ENCODE measurements around the gene STT3B.

Gene STT3B

GRCh38 chr3:31521468-31521867 lies 11.3 kb upstream of the STT3B start:
- TF ChIP-seq ZFX (IDR thresholded peaks at IDR 0.05; ENCODE audit: borderline replicate concordance) (no peak), CTCF (IDR thresholded peaks at IDR 0.05) (no peak)
- H3K27ac ChIP-seq = no peak overlapping the region

DNA sequence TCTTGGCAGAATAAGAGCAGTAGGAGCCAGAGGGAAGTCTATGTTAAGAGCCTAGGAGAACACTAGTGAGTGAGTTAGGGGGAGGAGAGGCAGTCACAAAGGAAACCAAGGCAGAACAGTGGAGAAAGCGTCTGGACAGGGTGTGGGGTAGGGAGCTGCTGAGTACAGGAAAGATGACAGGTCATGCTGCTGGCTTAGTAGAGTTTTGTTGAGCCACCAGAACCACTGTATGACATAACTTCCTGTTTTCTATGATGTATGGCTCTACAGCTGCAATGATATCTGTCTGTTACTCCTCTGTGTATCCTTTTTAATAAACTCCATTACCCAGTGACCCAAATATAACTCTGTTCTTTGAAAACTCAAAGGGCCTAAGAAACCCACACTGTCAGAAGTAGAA lies 10.6 kb upstream of the STT3B start:
- TF ChIP-seq CTCF (IDR thresholded peaks at IDR 0.05) = no peak
- no peak for TF ChIP-seq ZFX (IDR thresholded peaks at IDR 0.05; ENCODE audit: borderline replicate concordance)
- no peak overlapping the region for H3K27ac ChIP-seq

- no peak for TF ChIP-seq ZFX (IDR thresholded peaks at IDR 0.05; ENCODE audit: borderline replicate concordance)
- TF ChIP-seq CTCF (IDR thresholded peaks at IDR 0.05) = no peak
- H3K27ac ChIP-seq = no peak overlapping the region
Observed at GRCh38 chr3:31523543-31523942, 9.2 kb upstream of the STT3B start.

DNA sequence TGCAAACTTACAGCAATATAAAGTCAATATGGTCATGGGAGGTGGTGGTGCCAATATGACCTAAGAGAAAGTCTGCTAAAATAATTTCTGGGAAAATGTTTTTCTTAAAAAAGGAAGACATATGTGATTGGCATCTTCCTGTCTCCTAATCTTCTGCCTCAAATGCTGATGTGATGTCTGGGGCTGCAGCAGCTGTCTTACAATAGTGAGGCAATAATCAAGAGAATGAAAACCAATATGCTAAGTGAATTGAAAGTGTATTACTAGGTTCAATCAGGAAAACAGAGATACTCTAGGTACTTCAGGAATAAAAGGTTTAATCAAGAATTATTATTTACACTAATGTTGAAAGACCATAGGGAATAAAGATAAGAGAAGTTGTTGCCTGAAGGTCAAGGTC lies 7.2 kb upstream of the STT3B start:
- H3K27ac ChIP-seq = no peak overlapping the region
- TF ChIP-seq CTCF (IDR thresholded peaks at IDR 0.05) (no peak), ZFX (IDR thresholded peaks at IDR 0.05; ENCODE audit: borderline replicate concordance) (no peak)

GRCh38 chr3:31529421-31529820 lies 3.3 kb upstream of the STT3B start:
- H3K27ac ChIP-seq = no peak overlapping the region
- no peak for TF ChIP-seq CTCF (IDR thresholded peaks at IDR 0.05)
- TF ChIP-seq ZFX (IDR thresholded peaks at IDR 0.05; ENCODE audit: borderline replicate concordance) = no peak

- TF ChIP-seq ZFX (IDR thresholded peaks at IDR 0.05; ENCODE audit: borderline replicate concordance) (no peak), CTCF (IDR thresholded peaks at IDR 0.05) (no peak)
- no peak overlapping the region for H3K27ac ChIP-seq
Observed at GRCh38 chr3:31530039-31530959, 2.4 kb upstream of the STT3B start.

DNA sequence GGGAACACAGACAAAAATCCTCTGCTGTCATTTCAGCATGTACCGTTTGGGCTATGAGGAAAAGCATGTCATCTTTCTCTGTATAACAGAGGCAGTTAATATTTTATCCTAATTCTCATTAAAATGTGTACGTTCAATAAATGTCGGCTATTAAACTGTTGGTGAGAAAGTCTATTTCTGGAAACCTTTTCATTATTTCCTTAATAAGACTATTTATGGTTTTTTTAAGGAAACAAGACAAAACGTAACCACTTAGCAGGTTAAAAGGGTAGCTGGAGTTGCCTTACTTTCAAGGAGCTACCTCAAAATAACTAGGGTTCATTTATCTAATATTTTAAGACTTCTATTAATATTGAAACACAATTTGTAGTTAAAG lies 1.8 kb upstream of the STT3B start:
- TF ChIP-seq ZFX (IDR thresholded peaks at IDR 0.05; ENCODE audit: borderline replicate concordance) = no peak
- TF ChIP-seq CTCF (IDR thresholded peaks at IDR 0.05) = no peak
- peak overlapping the region; percentile 97 for H3K27ac ChIP-seq

Measured in 22Rv1 (cell line).